K562 (cell line): Measurements from ENCODE around the gene SLC11A1. TPM values are rescaled to one million over a fixed set of nuclear protein-coding genes. Genes with fewer than 3 reads are reported as not detected.

ENCODE experiments used
- CREM ChIP-seq: IDR thresholded peaks from 2 replicates; pipeline ENCODE4 v1.6.1; 2014; ENCODE audit warnings: antibody characterized with exemption, low read depth
- MTA3 ChIP-seq: fragments of 450-650 bp; formaldehyde crosslinking; IDR thresholded peaks from 2 replicates; pipeline ENCODE4 v1.6.1; 2017; ENCODE audit warnings: mild to moderate bottlenecking, borderline replicate concordance
- NCOR1 ChIP-seq: fragments of 450-650 bp; IDR thresholded peaks from 2 replicates; pipeline ENCODE4 v1.6.1; 2016; ENCODE audit warnings: mild to moderate bottlenecking, moderate library complexity
- SMAD4 ChIP-seq: fragments of 250-450 bp; sonication (Bioruptor Pico); conservative IDR thresholded peaks from 2 replicates; pipeline ENCODE4 v1.8.0; 2021; ENCODE audit warnings: inconsistent platforms, mild to moderate bottlenecking, moderate library complexity
- ZNF77 ChIP-seq: fragments of 250-450 bp; sonication (Bioruptor Pico); IDR thresholded peaks from 2 replicates; pipeline ENCODE4 v1.5.0; 2020
- polyA plus RNA-seq, 8 experiments: library from polyadenylated mRNA; depleted of rRNA in 4 of 8; stranded (reverse) in 5 of 8; unstranded in 3 of 8; fragments of >200 nt; fragmentation: Nextera tagmentation in 2 of 8; fragmentation: Illumina TruSeq in 1 of 8; extraction: Ambion mirVana in 2 of 8; extraction: Trizol in 1 of 8; gene quantifications; 2 replicates each; pipeline versions ENCODE4 v1.2.1 to v1.2.3, GENCODE V29; 2011 to 2014; ENCODE audit warnings: inconsistent platforms in 1 of 8, missing spikeins in 1 of 8
- total RNA-seq, 7 experiments: library from RNA; depleted of rRNA in 6 of 7; stranded (reverse); fragments of >200 nt in 6 of 7; fragmentation: Illumina TruSeq in 2 of 7; extraction: Trizol in 2 of 7; gene quantifications; 2 replicates each; pipeline versions ENCODE4 v1.2.1 to v1.2.3, GENCODE V29; 2011 to 2021; ENCODE audit warnings: low replicate concordance in 1 of 7
- TF ChIP-seq, protein P1 (sequence below): fragments of 250-450 bp; sonication (Bioruptor Pico); IDR thresholded peaks from 2 replicates; pipeline ENCODE4 v1.5.0; 2021; ENCODE audit warnings: mild to moderate bottlenecking, moderate library complexity
- TF ChIP-seq, protein P2 (sequence below): fragments of 250-450 bp; sonication (Bioruptor Pico); IDR thresholded peaks from 2 replicates; pipeline ENCODE4 v1.8.0; 2022; ENCODE audit warnings: moderate library complexity, mild to moderate bottlenecking, inconsistent platforms

Gene SLC11A1
- total and polyA plus RNA-seq, 9 of the 15 experiments (the other 6 are each of a cell fraction or from before 2014, with no cell fraction given) = 0.35 to 1.6 (median 0.65) TPM

DNA sequence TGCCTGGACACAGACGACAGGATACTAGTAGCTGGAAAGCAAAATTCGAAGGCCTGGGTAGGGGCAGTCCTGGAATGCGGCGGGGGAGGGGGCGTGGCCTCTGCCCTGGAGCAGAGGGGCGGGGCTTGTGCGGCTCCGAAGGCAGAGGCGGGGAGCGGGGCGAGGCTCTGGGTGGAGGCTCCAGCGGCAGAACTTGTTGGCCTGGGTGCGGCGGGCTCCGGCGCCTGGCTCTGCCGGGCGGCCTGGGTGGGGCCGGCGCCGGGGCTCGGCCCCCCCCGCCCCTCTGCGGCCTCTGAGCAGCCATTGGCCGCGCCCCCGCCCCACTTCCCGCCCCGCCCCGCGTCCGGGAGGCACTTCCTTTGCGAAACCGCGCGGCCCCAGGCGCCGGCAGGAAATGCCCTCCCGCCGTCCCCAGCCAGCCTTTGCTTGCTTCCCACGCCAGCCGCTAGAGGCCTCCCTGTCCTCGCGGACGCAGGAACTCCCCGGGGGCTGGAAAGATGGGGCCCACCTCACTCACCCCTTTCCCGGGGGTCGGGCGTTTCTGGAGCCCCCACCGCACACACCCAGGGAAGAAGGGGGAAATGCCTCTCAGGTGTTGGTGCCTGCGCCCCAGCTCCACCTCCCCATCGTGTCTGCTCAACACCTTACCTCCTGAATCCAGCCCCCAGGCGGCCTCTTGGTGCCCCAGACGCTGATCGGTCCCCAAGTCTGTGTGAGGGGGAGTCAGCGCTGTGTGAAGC, 24.3 kb downstream of the SLC11A1 start (continued):
- TF ChIP-seq ZNF77 (peak; percentile 32; the same call in 1 of the 2 replicates), MTA3 (peak; percentile 24; the same call in 1 of the 2 replicates), CREM (peak; percentile 30; the same call in 1 of the 2 replicates), SMAD4 (CRISPR knock-in tag) (peak; percentile 77), NCOR1 (peak; percentile 51; the same call in 1 of the 2 replicates)
- TF ChIP-seq, protein P1, sequence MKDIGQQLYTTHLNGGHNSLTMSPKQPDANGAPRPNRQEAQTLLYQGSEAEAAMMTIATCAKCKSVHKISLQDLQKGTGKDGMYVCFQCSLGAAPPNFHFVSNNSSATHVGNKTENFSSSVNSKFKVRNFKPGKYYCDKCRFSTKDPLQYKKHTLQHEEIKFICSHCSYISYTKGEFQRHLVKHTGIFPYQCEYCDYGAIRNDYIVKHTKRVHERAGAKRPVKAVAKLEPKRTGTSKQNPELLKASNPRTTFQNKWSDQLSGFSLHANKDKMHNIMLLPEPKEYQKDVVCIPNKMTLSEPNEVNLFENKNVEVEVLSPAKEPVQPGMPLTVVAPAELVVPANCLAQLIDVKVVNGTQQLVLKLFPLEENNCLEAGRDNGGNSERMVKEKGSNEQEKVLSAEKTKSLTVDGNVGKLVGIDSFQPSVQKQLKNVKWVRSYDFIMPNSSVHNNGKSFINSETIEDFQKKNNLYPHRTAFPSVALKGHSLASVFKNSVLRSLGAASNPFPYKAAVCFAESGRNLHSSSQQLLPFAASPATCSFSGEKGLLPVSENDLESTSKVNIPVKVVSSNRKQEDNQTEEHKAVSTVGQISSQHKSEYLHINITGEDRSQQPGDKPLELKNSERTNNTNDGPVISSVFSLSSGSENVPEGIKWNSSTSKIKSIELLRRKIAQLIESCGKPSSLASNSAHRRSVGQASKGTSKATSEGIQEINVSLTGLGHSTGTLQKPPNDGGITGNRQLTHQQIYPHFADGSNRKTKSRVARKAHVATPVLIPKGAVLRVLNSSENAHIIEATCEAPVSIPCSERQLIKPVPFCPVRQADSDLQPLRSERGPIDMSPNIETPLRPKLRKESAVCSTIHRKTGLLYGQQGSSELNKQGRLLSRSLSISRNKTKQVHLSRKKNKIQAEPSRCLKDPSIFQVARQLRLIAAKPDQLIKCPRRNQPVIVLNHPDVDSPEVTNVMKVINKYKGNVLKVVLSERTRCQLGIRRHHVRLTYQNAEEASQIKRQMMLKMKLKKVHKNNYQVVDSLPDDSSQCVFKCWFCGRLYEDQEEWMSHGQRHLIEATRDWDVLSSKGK (CRISPR knock-in tag) = no peak
- TF ChIP-seq, protein P2, sequence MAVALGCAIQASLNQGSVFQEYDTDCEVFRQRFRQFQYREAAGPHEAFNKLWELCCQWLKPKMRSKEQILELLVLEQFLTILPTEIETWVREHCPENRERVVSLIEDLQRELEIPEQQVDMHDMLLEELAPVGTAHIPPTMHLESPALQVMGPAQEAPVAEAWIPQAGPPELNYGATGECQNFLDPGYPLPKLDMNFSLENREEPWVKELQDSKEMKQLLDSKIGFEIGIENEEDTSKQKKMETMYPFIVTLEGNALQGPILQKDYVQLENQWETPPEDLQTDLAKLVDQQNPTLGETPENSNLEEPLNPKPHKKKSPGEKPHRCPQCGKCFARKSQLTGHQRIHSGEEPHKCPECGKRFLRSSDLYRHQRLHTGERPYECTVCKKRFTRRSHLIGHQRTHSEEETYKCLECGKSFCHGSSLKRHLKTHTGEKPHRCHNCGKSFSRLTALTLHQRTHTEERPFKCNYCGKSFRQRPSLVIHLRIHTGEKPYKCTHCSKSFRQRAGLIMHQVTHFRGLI (CRISPR knock-in tag) = no peak
